Smooth muscle cell (in vitro differentiated cells): ENCODE measurements around the gene PYCARD. TPM values are rescaled to one million over a fixed set of nuclear protein-coding genes. Genes with fewer than 3 reads are reported as not detected.
"Not testable (repeated sequence)": the region's sequence is repeated elsewhere in the genome, so short reads cannot be mapped to it uniquely, and the experiment has no call there.

Experiments
- DNase-seq: peaks from one replicate; lab custom pipeline; 2025; ENCODE audit not compliant: unreplicated experiment; lab: John Stamatoyannopoulos, UW
- H2AFZ ChIP-seq: fragments of 200-600 bp; sonication (generic); 2 replicates; pipeline ENCODE4 v1.6.0; 2016; ENCODE audit warnings: antibody characterized with exemption, low read depth, mild to moderate bottlenecking
- H3F3A ChIP-seq: fragments of 200-600 bp; sonication (generic); 2 replicates; pipeline ENCODE4 v1.6.0; 2017; ENCODE audit warnings: antibody characterized with exemption, low read depth
- H3K27ac ChIP-seq: fragments of 200-600 bp; sonication (generic); 2 replicates; pipeline ENCODE4 v1.5.1; 2016; ENCODE audit warnings: low read depth, mild to moderate bottlenecking
- H3K27me3 ChIP-seq: fragments of 200-600 bp; sonication (generic); 2 replicates; pipeline ENCODE4 v1.6.1; 2016; ENCODE audit warnings: low read depth, mild to moderate bottlenecking
- H3K36me3 ChIP-seq: fragments of 200-600 bp; sonication (generic); 2 replicates; pipeline ENCODE4 v1.5.1; 2016; ENCODE audit warnings: low read depth
- H3K4me1 ChIP-seq: fragments of 200-600 bp; sonication (generic); 2 replicates; pipeline ENCODE4 v1.5.1; 2016; ENCODE audit warnings: low read depth
- H3K4me2 ChIP-seq: fragments of 200-600 bp; sonication (generic); 2 replicates; pipeline ENCODE4 v1.6.0; 2016; ENCODE audit warnings: mild to moderate bottlenecking
- H3K4me3 ChIP-seq: fragments of 200-600 bp; sonication (generic); 2 replicates; pipeline ENCODE4 v1.5.1; 2016; ENCODE audit warnings: mild to moderate bottlenecking
- H3K79me2 ChIP-seq: fragments of 200-600 bp; sonication (generic); 2 replicates; pipeline ENCODE4 v1.6.0; 2016; ENCODE audit warnings: low read depth, mild to moderate bottlenecking
- H3K9ac ChIP-seq: fragments of 200-600 bp; sonication (generic); 2 replicates; pipeline ENCODE4 v1.6.0; 2016; ENCODE audit warnings: low read depth
- H3K9me3 ChIP-seq: fragments of 200-600 bp; sonication (generic); replicated peaks from 2 replicates; pipeline ENCODE4 v1.5.1; 2016; ENCODE audit warnings: low read depth
- H4K20me1 ChIP-seq: fragments of 200-600 bp; sonication (generic); 2 replicates; pipeline ENCODE4 v1.6.0; 2016; ENCODE audit warnings: low read depth
- CTCF ChIP-seq: fragments of 200-600 bp; sonication (generic); IDR thresholded peaks from 2 replicates; pipeline ENCODE4 v1.5.1; 2017; ENCODE audit warnings: borderline replicate concordance, mild to moderate bottlenecking, antibody characterized with exemption; ENCODE audit not compliant: insufficient read depth, poor library complexity, severe bottlenecking
- WGBS: methylation state at CpG from one replicate; pipeline ENCODE4 v1.1.7; 2016; ENCODE audit warnings: low lambda C conversion rate; 5-methylcytosine and 5-hydroxymethylcytosine counted together
- polyA plus RNA-seq: library from polyadenylated mRNA; unstranded; fragments of >200 nt; fragmentation: Nextera tagmentation; extraction: Ambion mirVana; gene quantifications from 2 replicates; pipeline ENCODE4 v1.2.1, GENCODE V29; 2016
- total RNA-seq: library from RNA; depleted of rRNA; stranded (reverse); fragments of >200 nt; gene quantifications from 2 replicates; pipeline ENCODE4 v1.2.3, GENCODE V29; 2014

The PYCARD gene
- total and polyA plus RNA-seq, 2 experiments from 2014 or later = 10.1 to 30.8 TPM

GRCh38 chr16:31248344-31248743, 45.8 kb upstream of the PYCARD start:
- WGBS = 85% methylated on average over 5 of the region's 5 CpGs
- no peak for TF ChIP-seq CTCF
- H3K9ac ChIP-seq = no peak overlapping the region
- no peak overlapping the region for H3K4me3 ChIP-seq
- peaks cover 8% of the 10 kb centered on the region for H3K27me3 ChIP-seq
- no peak overlapping the region for H3K4me2 ChIP-seq
- H2AFZ ChIP-seq = no peak overlapping the region
- no peaks in the 10 kb centered on the region for H3K9me3 ChIP-seq
- H3F3A ChIP-seq = no peaks in the 10 kb centered on the region
- no peaks in the 10 kb centered on the region for H4K20me1 ChIP-seq
- no peak overlapping the region for H3K27ac ChIP-seq
- H3K36me3 ChIP-seq = no peaks in the 10 kb centered on the region
- no peaks in the 10 kb centered on the region for H3K79me2 ChIP-seq
- DNase-seq = no peak
- H3K4me1 ChIP-seq = no peaks in the 10 kb centered on the region

DNA sequence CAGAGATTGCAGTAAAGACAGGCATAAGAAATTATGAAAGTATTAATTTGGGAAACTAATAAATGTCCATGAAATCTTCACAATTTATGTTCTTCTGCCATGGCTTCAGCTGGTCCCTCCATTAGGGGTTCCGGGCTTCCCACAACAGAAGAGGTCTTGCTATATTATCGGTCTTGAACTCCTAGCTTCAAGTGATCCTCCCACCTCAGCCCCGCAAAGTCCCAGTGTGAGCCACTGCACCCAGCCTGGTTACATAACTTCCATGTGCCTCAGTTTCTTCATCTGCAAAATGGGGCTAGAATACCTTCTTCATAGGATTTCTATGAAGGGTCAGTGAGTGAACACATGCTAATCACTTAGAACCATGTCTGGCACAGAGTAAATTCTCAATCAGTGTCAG, 43.7 kb upstream of the PYCARD start:
- no peak overlapping the region for H3K27ac ChIP-seq
- no peaks in the 10 kb centered on the region for H3K79me2 ChIP-seq
- no peaks in the 10 kb centered on the region for H3K9me3 ChIP-seq
- H3K4me3 ChIP-seq = no peak overlapping the region
- no peak overlapping the region for H2AFZ ChIP-seq
- H3F3A ChIP-seq = no peaks in the 10 kb centered on the region
- H3K36me3 ChIP-seq = no peaks in the 10 kb centered on the region
- no peak for DNase-seq
- WGBS = 93% methylated on average over 3 of the region's 3 CpGs
- no peak overlapping the region for H3K4me2 ChIP-seq
- H3K27me3 ChIP-seq = peaks cover 8% of the 10 kb centered on the region
- no peak overlapping the region for H3K9ac ChIP-seq
- H4K20me1 ChIP-seq = no peaks in the 10 kb centered on the region
- no peaks in the 10 kb centered on the region for H3K4me1 ChIP-seq
- TF ChIP-seq CTCF = no peak

DNA sequence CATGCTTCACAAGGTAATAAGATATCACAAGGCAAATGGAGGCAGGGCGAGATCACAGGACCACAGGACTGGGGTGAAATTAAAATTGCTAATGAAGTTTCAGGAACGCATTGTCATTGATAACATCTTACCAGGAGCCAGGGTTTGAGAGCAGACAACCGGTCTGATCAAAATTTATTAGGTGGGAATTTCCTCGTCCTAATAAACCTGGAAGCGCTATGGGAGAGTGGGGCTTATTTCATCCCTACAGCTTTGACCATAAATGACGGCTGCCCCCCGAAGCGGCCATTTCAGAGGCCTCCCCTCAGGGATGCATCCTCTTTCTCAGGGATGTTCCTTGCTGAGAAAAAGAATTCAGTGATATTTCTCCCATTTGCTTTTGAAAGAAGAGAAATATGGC, 43.0 kb upstream of the PYCARD start:
- not testable (repeated sequence) for H3K4me1 ChIP-seq, H3K79me2 ChIP-seq, H3K4me2 ChIP-seq, H3F3A ChIP-seq, H3K4me3 ChIP-seq, H3K9me3 ChIP-seq, H4K20me1 ChIP-seq, H3K9ac ChIP-seq, DNase-seq, H3K27me3 ChIP-seq, H3K27ac ChIP-seq, H3K36me3 ChIP-seq, H2AFZ ChIP-seq
- 23% methylated on average over 8 of the region's 8 CpGs for WGBS

DNA sequence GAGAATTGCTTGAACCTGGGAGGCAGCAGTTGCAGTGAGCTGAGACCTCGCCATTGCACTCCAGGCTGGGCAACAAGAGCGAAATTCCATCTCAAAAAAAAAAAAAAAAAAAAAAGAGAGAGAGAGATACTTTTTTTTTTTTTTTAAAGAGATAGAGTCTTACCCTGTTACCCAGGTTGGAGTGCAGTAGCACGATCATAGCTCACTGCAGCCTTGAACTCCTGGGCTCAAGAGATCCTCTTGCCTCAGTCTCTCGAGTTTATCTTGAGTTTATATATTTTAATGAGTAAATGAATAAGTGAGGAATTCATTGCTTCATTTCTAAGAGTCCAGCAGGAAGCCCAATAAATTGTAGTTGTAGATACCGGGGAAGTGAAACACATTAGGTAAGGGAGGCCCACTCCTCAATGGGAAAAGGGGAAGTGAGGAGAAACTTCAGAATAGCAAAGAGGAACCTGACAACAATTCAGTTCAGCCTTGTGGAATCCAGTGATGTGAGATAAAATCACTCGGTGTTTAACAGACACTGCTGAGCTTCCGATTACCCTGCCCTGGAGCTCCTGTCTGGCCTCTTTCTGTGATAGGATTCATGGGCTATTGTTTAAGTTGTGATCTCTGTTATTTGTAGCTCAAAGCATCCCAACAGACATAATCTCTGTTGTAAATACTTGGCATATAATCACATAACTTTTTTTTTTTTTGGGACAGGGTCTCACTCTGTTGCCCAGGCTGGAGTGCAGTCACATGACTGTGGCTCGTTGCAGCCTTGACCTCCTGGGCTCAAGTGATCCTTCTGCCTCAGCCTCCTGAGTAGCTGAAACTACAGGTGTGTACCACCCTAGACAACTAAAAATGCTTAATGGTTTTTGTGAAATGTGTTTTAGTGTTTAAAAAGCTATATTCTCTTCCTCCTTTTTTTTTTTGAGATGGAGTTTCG, 41.4 kb upstream of the PYCARD start:
- Histone ChIP-seq H2AFZ (no peak overlapping the region), H4K20me1 (no peaks in the 10 kb centered on the region), H3K79me2 (no peaks in the 10 kb centered on the region), H3K27ac (no peak overlapping the region), H3K36me3 (no peaks in the 10 kb centered on the region), H3K4me1 (no peaks in the 10 kb centered on the region), H3K4me3 (no peak overlapping the region), H3F3A (no peaks in the 10 kb centered on the region), H3K27me3 (peaks cover 8% of the 10 kb centered on the region), H3K9ac (no peak overlapping the region), H3K9me3 (no peaks in the 10 kb centered on the region), H3K4me2 (no peak overlapping the region)
- TF ChIP-seq CTCF = no peak
- WGBS = 57% methylated on average over 9 of the region's 9 CpGs
- no peak for DNase-seq
